Hindlimb muscle (tissue), 1 donor: Measurements from ENCODE around the gene GTPBP2. TPM values are rescaled to one million over a fixed set of nuclear protein-coding genes. Genes with fewer than 3 reads are reported as not detected.
"Not testable (repeated sequence)": the region's sequence is repeated elsewhere in the genome, so short reads cannot be mapped to it uniquely, and the experiment has no call there.

Experiments
- DNase-seq: peaks from one replicate; pipeline ENCODE4 v3.0.0-alpha.2; 2013
- polyA plus RNA-seq: library from polyadenylated mRNA; unstranded; fragments of 120-200 nt; gene quantifications from one replicate; pipeline ENCODE4 v1.2.1, GENCODE V29; 2013; ENCODE audit not compliant: insufficient read length

Gene GTPBP2
- polyA plus RNA-seq, 1 donor, result 38.8 TPM

- DNase-seq, result no peak
Measured at GRCh38 chr6:43623880-43624785, 4.9 kb downstream of the GTPBP2 start.

DNA sequence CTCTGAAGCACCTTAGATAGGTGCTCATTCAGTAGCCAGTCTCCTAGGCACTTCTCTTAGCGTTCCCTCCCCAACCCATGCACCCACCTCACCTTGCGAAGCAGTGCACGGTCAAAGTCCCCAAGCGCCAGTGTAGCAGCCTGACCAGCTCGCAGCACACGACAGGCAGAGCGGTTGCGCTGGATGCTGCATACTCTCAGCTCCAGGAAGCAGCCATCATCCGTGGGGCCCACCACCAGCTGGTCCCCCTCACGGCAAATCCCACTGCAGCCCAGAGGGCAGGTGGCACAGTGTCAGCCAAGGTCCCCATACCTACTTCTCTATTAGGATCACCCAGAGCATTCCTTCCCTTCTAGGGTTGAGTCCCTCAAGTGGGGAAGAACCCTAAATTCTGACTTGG lies 6.5 kb downstream of the GTPBP2 start:
- no peak for DNase-seq

DNA sequence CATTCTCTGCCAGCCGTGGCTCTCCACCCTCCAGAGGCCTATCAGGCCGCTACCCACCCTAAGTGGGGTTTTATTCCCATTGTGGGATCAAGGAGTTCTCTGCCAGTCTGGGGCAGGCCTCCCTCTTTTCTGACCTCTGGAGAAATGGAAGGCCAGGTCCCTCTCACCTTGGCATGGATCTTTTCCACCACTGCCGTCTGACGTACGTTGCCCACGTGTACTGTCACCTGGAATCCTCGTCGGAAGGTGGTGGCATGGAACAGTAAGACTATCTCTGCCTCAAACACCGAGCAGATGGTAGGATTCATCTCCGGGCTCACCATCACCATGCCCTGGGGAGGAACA lies 7.3 kb downstream of the GTPBP2 start:
- DNase-seq, result no peak

DNA sequence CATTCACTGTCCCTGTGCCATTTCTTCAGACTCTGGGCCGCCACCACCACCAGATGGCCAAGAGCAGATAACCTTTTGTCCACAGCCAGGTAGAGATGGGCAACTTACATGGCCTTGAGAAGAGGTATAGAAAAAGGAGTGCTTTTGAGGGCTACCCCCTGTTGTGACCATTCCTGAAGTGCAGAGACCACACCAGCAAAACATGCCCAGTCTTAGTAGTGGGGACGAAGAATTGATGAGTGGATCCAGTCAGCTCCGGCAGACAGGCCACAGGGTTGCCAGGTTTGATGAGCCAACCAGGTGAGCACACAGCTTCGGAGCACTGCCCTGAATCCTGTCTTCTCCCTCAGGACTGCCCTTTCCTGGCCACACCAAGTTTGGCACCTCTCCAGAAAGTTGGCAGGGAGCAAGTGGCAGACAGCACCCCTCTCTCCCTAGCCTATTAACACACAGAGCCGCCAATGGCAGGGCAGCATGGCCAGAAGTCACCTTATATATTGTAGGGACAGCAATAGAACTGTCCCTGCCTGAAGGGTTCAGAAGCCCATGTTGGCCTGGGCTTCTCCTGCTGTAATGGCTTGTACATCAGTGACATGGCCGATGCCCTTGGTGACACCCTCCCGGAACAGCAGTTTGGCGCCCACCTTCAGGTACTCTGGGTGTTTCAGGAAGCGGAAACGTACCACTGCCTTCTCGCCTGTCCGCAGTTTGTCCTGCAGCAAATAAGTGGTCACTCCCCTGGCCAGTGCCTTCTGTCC lies 7.8 kb downstream of the GTPBP2 start:
- no peak for DNase-seq

DNA sequence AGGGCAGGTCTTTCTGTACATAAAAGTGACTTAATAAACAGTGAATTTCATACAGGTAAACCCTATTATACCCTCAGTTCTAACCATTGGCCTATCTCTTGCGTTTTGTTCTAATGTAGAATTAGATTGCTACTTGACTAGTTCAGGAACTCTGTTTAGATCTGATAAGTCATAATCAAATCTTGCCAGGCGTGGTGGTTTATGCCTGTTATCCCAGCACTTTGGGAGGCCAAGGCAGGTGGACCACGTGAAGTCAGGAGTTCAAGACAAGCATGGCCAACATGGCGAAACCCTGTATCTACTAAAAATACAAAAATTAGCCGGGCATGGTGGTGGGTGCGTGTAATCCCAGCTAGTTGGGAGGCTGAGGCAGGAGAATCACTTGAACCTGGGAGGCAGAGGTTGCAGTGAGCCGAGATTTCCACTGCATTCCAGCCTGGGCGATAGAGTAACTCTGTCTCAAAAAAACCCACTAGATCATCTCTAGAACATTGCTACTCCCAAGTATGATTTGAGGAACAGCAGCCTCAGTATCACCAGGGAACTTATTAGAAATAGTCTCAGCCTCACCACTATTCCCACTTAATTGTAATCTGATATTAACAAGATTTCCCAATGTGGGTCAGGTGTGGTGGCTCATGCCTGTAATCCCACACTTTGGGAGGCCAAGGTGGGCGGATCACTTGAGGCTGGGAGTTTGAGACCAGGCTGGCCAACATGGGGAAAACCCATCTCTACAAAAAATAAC lies 12.2 kb downstream of the GTPBP2 start:
- DNase-seq, result no peak

GRCh38 chr6:43614396-43614730 lies 14.7 kb downstream of the GTPBP2 start:
- DNase-seq, result no peak

GRCh38 chr6:43613721-43614395 lies 15.2 kb downstream of the GTPBP2 start:
- no peak for DNase-seq

GRCh38 chr6:43610431-43610830 lies 18.6 kb downstream of the GTPBP2 start:
- DNase-seq, result no peak

DNA sequence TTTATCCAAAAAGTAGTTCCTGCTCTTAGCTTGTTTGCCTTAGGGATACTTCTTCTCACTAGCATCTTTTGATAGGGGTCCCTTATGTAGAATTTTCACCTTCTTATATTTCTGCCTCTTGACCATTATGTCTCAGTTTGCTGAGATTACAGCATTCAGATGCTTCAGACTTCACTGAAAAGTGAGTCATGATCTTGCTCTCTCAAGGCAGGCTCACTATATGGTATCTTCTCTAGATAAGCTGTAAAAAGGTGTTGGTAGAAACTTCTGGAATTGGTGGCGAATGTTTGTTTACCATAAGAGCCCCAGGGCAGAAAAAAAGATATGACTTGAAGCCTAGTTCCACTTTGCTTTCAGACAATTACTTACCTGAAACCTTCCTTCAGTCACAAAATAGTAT lies 19.7 kb downstream of the GTPBP2 start:
- no peak for DNase-seq

DNA sequence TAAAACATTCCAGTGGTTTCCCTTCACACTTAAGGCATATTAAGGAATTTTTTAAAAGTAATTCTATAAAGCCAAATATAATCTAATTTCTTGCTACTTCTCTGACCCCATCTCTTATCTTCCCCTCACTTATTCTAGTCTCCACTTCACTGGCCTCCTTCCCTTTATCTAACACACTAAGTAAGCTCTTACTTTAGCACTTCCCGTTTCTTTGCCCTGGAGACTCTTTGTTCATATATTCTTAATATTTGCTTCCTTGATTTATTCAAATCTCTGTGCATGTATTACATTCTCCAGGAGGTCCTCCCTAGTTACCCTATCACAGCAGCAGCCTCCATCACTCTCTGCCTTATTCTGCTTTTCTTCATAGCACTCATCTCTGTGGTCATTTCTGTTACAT lies 20.3 kb downstream of the GTPBP2 start:
- no peak for DNase-seq

- DNase-seq, result peak; percentile 56
Measured at GRCh38 chr6:43608310-43608763, 20.7 kb downstream of the GTPBP2 start.

DNA sequence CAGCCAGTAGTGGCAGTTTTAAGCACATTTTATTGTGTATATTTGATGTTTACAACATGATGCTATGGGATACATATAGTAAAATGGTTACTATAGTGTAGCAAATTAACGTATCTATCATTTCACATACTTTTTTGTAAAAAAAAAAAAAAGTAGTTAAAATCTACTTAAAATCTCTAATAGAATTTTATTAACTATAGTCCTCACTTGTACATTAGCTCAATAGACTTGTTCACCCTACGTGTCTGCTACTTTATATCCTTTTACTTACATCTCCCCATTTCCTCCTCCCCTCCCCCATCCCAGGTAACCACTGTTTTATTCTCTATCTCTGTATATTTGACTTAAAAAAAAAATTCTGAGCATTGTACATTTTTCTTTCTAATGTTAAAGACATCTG lies 23.0 kb downstream of the GTPBP2 start:
- no peak for DNase-seq

- no peak for DNase-seq
Measured at GRCh38 chr6:43604174-43604573, 24.9 kb downstream of the GTPBP2 start.

DNA sequence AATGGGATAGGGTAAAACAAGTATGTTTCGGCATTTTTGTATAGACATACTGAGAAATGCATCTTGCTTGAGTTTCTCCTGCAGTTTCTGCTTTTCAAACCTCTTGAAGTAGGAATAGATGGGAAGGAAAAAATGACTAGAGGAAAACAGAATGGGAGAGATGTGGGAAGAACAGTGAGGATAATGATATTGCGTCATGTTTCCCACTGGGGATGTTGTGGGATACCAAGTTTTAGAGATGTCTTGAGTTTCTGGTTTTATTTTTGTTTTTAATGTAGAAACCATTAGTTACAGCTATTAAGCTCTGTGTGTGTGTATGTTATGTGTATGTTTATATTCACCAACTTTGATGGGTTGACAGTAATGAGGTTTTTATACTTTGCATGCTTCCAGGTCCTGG lies 28.5 kb downstream of the GTPBP2 start:
- DNase-seq, result no peak

GRCh38 chr6:43593938-43594337 lies 35.1 kb downstream of the GTPBP2 start:
- DNase-seq, result no peak

DNA sequence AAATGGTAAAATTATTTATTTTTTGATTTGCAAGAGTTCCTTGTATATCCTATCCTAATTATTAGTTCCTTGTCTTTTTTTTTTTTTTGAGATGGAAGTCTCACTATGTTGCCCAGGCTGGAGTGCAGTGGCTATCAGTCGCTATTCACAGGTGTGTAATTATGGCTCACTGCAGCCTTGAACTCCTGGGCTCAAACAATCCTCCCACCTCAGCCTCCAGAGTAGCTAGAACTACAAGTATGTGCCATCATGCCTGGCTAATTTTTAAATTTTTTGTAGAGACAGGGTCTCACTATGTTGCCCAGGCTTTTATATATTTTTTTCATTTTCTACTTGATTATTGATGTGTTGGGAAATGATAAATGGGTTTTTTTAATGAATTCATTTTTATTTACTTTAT lies 39.5 kb downstream of the GTPBP2 start:
- DNase-seq, result not testable (repeated sequence)

- no peak for DNase-seq
Measured at GRCh38 chr6:43588194-43588593, 40.9 kb downstream of the GTPBP2 start.

GRCh38 chr6:43584892-43585570 lies 44.0 kb downstream of the GTPBP2 start:
- no peak for DNase-seq

GRCh38 chr6:43582911-43583310 lies 46.2 kb downstream of the GTPBP2 start:
- no peak for DNase-seq

DNA sequence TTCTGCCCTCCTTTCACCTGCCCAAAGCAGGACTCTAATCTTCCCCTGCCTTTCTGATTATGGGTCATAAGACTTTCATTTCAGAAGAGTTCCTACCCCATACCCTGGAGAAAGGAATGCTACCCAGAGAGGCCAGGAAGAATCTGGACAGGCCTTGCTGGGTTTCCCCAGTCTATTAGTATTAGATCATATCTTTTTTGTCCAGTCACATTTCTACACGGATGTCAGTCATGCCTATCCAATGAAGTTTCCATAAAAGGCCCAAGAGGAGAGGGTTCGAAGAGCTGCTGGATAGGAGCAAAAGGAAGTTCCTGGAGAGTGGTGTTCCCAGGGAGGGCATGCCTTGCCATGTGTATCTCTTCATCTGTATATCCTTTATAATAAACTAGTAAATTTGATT lies 49.9 kb downstream of the GTPBP2 start:
- DNase-seq, result no peak

DNA sequence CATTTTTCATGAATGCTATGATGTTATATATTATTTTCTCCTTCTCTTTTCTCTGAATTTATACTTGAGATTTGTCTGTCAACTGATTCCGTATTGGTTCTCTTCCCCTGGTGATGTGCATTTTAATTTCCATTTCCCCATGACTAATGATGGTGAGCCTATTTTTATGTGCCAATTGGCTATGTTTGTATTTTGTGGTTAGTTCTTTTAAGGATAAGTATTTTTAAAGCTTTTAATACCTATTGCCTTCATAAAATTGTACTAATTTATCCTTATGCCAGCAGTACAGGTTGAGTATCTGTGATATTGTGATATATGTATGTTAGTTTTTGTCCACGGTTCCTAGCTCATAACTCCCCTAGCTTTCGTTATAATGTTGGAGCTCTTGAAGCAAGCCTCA lies 50.3 kb downstream of the GTPBP2 start:
- no peak for DNase-seq
